Activated T-cell treated with anti-CD3 and anti-CD28 coated beads for 48 hours (primary cell): ENCODE data around the gene CCL25.

Experiments used
- DNase-seq: peaks from one replicate; pipeline ENCODE4 v3.0.0-alpha.2; 2020; ENCODE audit warnings: low read depth

The CCL25 gene

GRCh38 chr19:8045872-8046568 lies 6.5 kb upstream of the CCL25 start:
- DNase-seq, result no peak

- no peak for DNase-seq
Observed at GRCh38 chr19:8046569-8047165, 5.9 kb upstream of the CCL25 start.

- DNase-seq, result peak; percentile 90
Observed at GRCh38 chr19:8050274-8051096, 2.1 kb upstream of the CCL25 start.

GRCh38 chr19:8054169-8054568 lies 1.6 kb downstream of the CCL25 start:
- no peak for DNase-seq

GRCh38 chr19:8056533-8056932 lies 4.0 kb downstream of the CCL25 start:
- no peak for DNase-seq

- no peak for DNase-seq
Observed at GRCh38 chr19:8057545-8058270, 5.1 kb downstream of the CCL25 start.

GRCh38 chr19:8064911-8065874 lies 12.6 kb downstream of the CCL25 start:
- DNase-seq, result no peak

- no peak for DNase-seq
Observed at GRCh38 chr19:8065875-8066261, 13.3 kb downstream of the CCL25 start.

- no peak for DNase-seq
Observed at GRCh38 chr19:8069096-8069973, 16.8 kb downstream of the CCL25 start.

GRCh38 chr19:8071912-8072311 lies 19.4 kb downstream of the CCL25 start:
- DNase-seq, result no peak

- no peak for DNase-seq
Observed at GRCh38 chr19:8074501-8074900, 21.9 kb downstream of the CCL25 start.

GRCh38 chr19:8075158-8076074 lies 22.9 kb downstream of the CCL25 start:
- DNase-seq, result no peak

- DNase-seq, result no peak
Observed at GRCh38 chr19:8079988-8080387, 27.4 kb downstream of the CCL25 start.

GRCh38 chr19:8080832-8081231 lies 28.3 kb downstream of the CCL25 start:
- DNase-seq, result no peak

- no peak for DNase-seq
Observed at GRCh38 chr19:8081569-8082550, 29.3 kb downstream of the CCL25 start.

GRCh38 chr19:8083141-8083540 lies 30.6 kb downstream of the CCL25 start:
- DNase-seq, result no peak

- no peak for DNase-seq
Observed at GRCh38 chr19:8084152-8084551, 31.6 kb downstream of the CCL25 start.
